H4 (cell line): Measurements from ENCODE around the gene DOHH. TPM values are rescaled to one million over a fixed set of nuclear protein-coding genes. Genes with fewer than 3 reads are reported as not detected.

ENCODE experiments used
- DNase-seq: peaks from one replicate; pipeline ENCODE4 v3.0.0-alpha.2; 2015; ENCODE audit warnings: low spot score
- total RNA-seq: library from RNA; depleted of rRNA; stranded (reverse); fragments of >200 nt; shearing (Covaris generic); gene quantifications from 2 replicates; pipeline ENCODE4 v1.2.3, GENCODE V29; 2014; rRNA removed

Gene DOHH
- total RNA-seq, 1 experiment from 2014 or later = 6.9 TPM

DNA sequence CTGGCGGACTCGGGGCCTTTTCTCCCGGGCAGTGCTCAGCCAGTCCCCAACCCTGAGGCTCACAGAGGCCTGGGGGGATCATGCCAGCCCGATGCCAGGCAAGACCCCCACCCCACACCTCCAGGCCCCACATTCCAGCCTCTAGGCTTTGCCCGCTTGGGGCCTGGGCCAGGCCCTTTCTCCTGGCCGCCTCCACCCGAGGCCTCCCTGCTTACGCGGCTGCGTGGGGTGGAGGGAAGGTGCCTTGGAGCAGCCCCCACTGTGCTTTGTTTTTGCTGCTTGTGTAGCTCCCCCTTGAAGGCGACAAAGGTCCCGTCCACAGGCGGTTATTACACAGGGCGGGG lies 58.5 kb downstream of the DOHH start:
- DNase-seq = no peak

DNA sequence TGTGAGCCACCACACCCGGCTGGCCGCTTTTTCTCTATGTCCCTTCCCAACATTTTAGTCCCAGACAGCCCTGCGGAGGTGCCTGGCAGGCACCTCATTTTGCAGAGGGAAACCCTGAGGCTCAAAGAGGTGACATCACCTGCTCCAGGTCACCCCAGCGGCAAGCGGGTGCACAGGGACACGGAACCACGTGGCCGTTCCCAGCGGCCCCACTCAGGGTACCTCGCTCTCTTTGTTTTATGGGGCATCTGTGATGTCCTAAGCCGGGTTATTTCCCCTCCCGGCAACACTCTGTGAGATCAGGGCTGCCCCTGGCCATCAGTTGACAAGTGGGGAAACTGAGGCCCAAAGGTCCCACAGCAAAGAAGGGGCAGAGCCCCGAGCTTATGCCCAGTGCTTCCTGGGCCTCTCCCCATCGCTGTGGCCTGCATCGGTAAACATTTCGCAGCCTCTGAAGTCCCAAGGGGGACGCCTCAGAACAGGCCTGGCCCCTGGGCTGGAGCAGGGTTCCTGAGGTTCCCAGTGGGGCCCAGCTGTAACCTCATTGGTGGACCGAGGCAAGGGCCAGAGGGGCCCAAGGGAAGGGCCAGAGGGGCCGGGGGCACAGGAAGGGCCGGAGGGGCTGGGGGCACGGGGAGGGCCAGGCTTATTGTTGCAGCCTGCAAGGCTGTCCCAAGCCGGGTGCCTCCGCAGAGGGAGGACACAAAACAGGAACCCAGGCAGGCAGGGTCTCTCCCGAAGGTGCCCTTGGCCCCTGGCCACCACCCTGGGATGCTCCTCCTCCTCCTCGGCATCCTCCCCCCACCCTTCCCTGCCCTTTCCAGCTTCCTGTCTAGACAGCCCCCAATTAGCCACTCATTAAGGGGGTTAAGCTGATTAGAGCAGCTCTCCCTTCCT lies 59.1 kb downstream of the DOHH start:
- DNase-seq = no peak

Other genes starting within 250 kb of the DOHH start
- 19.8 and 20.0 TPM in 2 replicates for gene NFIC, start 134.1 kb downstream of the DOHH start, total RNA-seq
- gene SMIM24, start 20.1 kb downstream of the DOHH start, total RNA-seq = not detected in 2 replicates
- gene SMIM44, start 17.2 kb downstream of the DOHH start, total RNA-seq = not detected in 2 replicates
- 20.0 and 24.3 TPM in 2 replicates for gene FZR1, start 5.6 kb upstream of the DOHH start, total RNA-seq
- gene TEKTIP1, start 38.5 kb upstream of the DOHH start, total RNA-seq = not detected in 2 replicates
- gene MFSD12, start 56.9 kb upstream of the DOHH start, total RNA-seq = 32.1 and 55.1 TPM in 2 replicates
- gene HMG20B, start 72.3 kb upstream of the DOHH start, total RNA-seq = 72.2 and 90.8 TPM in 2 replicates
- gene GIPC3, start 84.8 kb upstream of the DOHH start, total RNA-seq = not detected in 2 replicates
- 1.6 TPM in 1 of 2 replicates, not detected in the other for gene TBXA2R, start 106.2 kb upstream of the DOHH start, total RNA-seq
- gene CACTIN, start 126.1 kb upstream of the DOHH start, total RNA-seq = 12.1 and 13.9 TPM in 2 replicates
- gene PIP5K1C, start 199.8 kb upstream of the DOHH start, total RNA-seq = 5.3 and 6.8 TPM in 2 replicates
- 1.5 TPM in 1 of 2 replicates, not detected in the other for gene TJP3, start 207.7 kb upstream of the DOHH start, total RNA-seq